ENCODE results near the gene PDGFB.

GRCh38 chr22:39220450-39220849, 24.3 kb downstream of the PDGFB start:
- TF ChIP-seq CTCF (IDR thresholded peaks at IDR 0.05 in 8 of 11, conservative IDR thresholded peaks at IDR 0.05 in 3 of 11) (no peak), POLR2AphosphoS5 (IDR thresholded peaks at IDR 0.05) (no peak), POLR2A (IDR thresholded peaks at IDR 0.05) (no peak)
